ENCODE results near the gene HOXA5.

GRCh38 chr7:27137640-27138315 lies 5.7 kb downstream of the HOXA5 start:
- TF ChIP-seq, protein P1, sequence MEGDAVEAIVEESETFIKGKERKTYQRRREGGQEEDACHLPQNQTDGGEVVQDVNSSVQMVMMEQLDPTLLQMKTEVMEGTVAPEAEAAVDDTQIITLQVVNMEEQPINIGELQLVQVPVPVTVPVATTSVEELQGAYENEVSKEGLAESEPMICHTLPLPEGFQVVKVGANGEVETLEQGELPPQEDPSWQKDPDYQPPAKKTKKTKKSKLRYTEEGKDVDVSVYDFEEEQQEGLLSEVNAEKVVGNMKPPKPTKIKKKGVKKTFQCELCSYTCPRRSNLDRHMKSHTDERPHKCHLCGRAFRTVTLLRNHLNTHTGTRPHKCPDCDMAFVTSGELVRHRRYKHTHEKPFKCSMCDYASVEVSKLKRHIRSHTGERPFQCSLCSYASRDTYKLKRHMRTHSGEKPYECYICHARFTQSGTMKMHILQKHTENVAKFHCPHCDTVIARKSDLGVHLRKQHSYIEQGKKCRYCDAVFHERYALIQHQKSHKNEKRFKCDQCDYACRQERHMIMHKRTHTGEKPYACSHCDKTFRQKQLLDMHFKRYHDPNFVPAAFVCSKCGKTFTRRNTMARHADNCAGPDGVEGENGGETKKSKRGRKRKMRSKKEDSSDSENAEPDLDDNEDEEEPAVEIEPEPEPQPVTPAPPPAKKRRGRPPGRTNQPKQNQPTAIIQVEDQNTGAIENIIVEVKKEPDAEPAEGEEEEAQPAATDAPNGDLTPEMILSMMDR (IDR thresholded peaks at IDR 0.05) = no peak
- no peak for TF ChIP-seq ZFX (IDR thresholded peaks at IDR 0.05; ENCODE audit: borderline replicate concordance)

All from 22Rv1 (cell line).